Measurements from ENCODE around the gene RMI2. TPM values are rescaled to one million over a fixed set of nuclear protein-coding genes. Genes with fewer than 3 reads are reported as not detected.
A peak's percentile ranks its signal among the peaks of the same experiment; 100 is the strongest.

Gene RMI2
- total and polyA plus RNA-seq, 2 of the 8 experiments (the other 6 are each of a cell fraction or from before 2014, with no cell fraction given): 58.2 to 96.0 TPM

DNA sequence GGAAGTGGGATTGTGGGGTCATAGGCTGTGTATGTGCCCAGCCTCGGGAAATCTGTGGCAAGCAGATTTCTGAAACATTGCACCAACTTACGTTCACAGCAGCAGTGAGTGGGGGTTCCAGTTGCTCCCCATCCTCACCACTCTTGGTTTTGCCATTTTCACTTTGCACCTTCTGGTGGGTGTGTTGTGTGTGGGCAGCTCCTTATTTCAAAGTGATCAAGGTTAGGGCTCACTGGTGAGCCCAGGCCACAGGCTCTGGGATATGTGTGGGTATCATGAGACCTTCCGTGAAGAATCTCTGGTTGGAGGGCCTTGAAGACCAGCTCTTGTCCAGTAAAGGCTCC, 34.7 kb upstream of the RMI2 start:
- H3K56ac ChIP-seq (replicated peaks; ENCODE audit: insufficient read length, low read depth, low read length): no peak overlapping the region
- H3K23ac ChIP-seq (ENCODE audit: insufficient read length): no peak overlapping the region
- peak overlapping the region; percentile 97; the same call in 1 of the 2 replicates for H2AK5ac ChIP-seq (ENCODE audit: low read depth, low read length)
- ChIA-PET CTCF (ENCODE audit: partially characterized antibody) (interaction anchor here (1.0 to 1.5 kb wide), 3 partner anchors 13 to 53 kb away, joined by 3 to 4 read pairs (median 3); no protein-coding TSS in a partner anchor), POLR2A (ENCODE audit: partially characterized antibody) (interaction anchor here (1.0 kb wide), 2 partner anchors 48 to 55 kb away, joined by 3 read pairs; partner anchors contain the start of gene SOCS1)
- no peak for FAIRE-seq
- WGBS, 2 experiments (ENCODE audit: extremely low coverage in 1 of 2, insufficient coverage in 1 of 2, insufficient read length in 1 of 2, insufficient replicate concordance in 2 of 2, low coverage in 1 of 2, low lambda C conversion rate in 2 of 2, missing lambda C conversion rate in 1 of 2): 98% methylated on average over 3 of the region's 3 CpGs; no CpG with 5 or more reads in 1 of the 2 experiments
- peak overlapping the region; percentile 86 for H4K91ac ChIP-seq (replicated peaks; ENCODE audit: insufficient read length, low read length)
- no peak overlapping the region for H3K14ac ChIP-seq (ENCODE audit: insufficient read length)
- H3K9me3 ChIP-seq (ENCODE audit: insufficient read depth in 2 of 2, low read depth in 1 of 2, low read length in 1 of 2): no peaks in the 10 kb centered on the region
- H2BK20ac ChIP-seq (ENCODE audit: low read length): peak overlapping the region; percentile 91
- no peak overlapping the region for H3K4me2 ChIP-seq (ENCODE audit: insufficient read depth in 1 of 2, low read depth in 2 of 2, low read length in 2 of 2)
- H2BK5ac ChIP-seq (ENCODE audit: low read depth, low read length): peak overlapping the region; percentile 35; the same call in 1 of the 2 replicates
- H3K4me3 ChIP-seq (ENCODE audit: extremely low read depth in 1 of 4, insufficient read depth in 2 of 4, low read depth in 3 of 4, low read length in 4 of 4): no peak overlapping the region
- peaks cover 13 to 36% (median 19%) of the 10 kb centered on the region in 4 experiments for H3K4me1 ChIP-seq (replicated peaks in 1 of 4; ENCODE audit: control insufficient read depth in 3 of 4, insufficient read depth in 4 of 4, low read length in 3 of 4)
- no peak for DNase-seq (ENCODE audit: low read depth in 1 of 2, low spot score in 2 of 2)
- no peaks in the 10 kb centered on the region; the same call in 1 of the 2 replicates for H3K23me2 ChIP-seq (ENCODE audit: low read depth, low read length)
- H4K20me1 ChIP-seq (replicated peaks in 1 of 2; ENCODE audit: control insufficient read depth in 1 of 2, insufficient read depth in 2 of 2, low read length in 2 of 2): no peaks in the 10 kb centered on the region
- H2AFZ ChIP-seq (ENCODE audit: low read length): no peak overlapping the region
- H3K18ac ChIP-seq (ENCODE audit: extremely low read depth, low read length): no peak overlapping the region; the same call in 1 of the 2 replicates
- H3K79me2 ChIP-seq (ENCODE audit: control insufficient read depth in 1 of 2, insufficient read depth in 2 of 2, low read length in 2 of 2): no peaks in the 10 kb centered on the region
- no peaks in the 10 kb centered on the region for H3K27me3 ChIP-seq (replicated peaks in 1 of 4; ENCODE audit: control insufficient read depth in 3 of 4, extremely low read depth in 1 of 4, insufficient read depth in 3 of 4, low read length in 3 of 4)
- peak overlapping the region; percentile 64; the same call in 1 of the 2 replicates for H2BK12ac ChIP-seq (ENCODE audit: low read depth, low read length)
- H3K79me1 ChIP-seq (ENCODE audit: low read depth, low read length): no peaks in the 10 kb centered on the region
- no peaks in the 10 kb centered on the region for H3K36me3 ChIP-seq (ENCODE audit: control insufficient read depth in 2 of 4, insufficient read depth in 4 of 4, low read length in 3 of 4)
- peak overlapping the region; percentile 12 for H3K4ac ChIP-seq (replicated peaks; ENCODE audit: insufficient read length, low read depth, low read length)
- H2BK120ac ChIP-seq (replicated peaks; ENCODE audit: low read depth, low read length): peak overlapping the region; percentile 29
- TF ChIP-seq ZNF274 (IDR thresholded peaks at IDR 0.05; ENCODE audit: borderline replicate concordance, extremely low read depth, low read length) (no peak), JUN (IDR thresholded peaks at IDR 0.05; ENCODE audit: low read depth, low read length) (no peak), PHF8 (conservative IDR thresholded peaks at IDR 0.05; ENCODE audit: low read depth, low read length) (no peak), HDAC6 (IDR thresholded peaks at IDR 0.05; ENCODE audit: low read depth, low read length) (no peak), KDM5A (IDR thresholded peaks at IDR 0.05; ENCODE audit: low read length) (no peak), RNF2 (IDR thresholded peaks at IDR 0.05; ENCODE audit: borderline replicate concordance, low read depth, low read length, missing control alignments, poor library complexity, severe bottlenecking) (no peak), TAF1 (IDR thresholded peaks at IDR 0.05; ENCODE audit: low read depth, low read length) (no peak)
- H4K5ac ChIP-seq (ENCODE audit: insufficient read length, low read depth, low read length): no peak overlapping the region
- peak overlapping the region; percentile 9; the same call in 1 of the 2 replicates for H2BK15ac ChIP-seq (ENCODE audit: low read length)
- H3K9ac ChIP-seq (replicated peaks in 1 of 4; ENCODE audit: extremely low read depth in 1 of 4, low read depth in 3 of 4, low read length in 3 of 4): no peak overlapping the region
- H4K8ac ChIP-seq (ENCODE audit: extremely low read depth, insufficient read depth, low read length): no peak overlapping the region
- H3K27ac ChIP-seq (ENCODE audit: low read depth, low read length): no peak overlapping the region
